Loucy (cell line): Measurements from ENCODE around the gene LRPPRC.

Experiments
- H2AFZ ChIP-seq: fragments of 200-600 bp; sonication (generic); 2 replicates; pipeline ENCODE4 v1.6.0; 2016; ENCODE audit warnings: antibody characterized with exemption, mild to moderate bottlenecking, low read length, moderate library complexity
- H3F3A ChIP-seq: fragments of 200-600 bp; 2 replicates; pipeline ENCODE4 v1.6.0; 2016; ENCODE audit warnings: antibody characterized with exemption, low read depth, mild to moderate bottlenecking
- H3K27me3 ChIP-seq: fragments of 200-600 bp; sonication (generic); 2 replicates; pipeline ENCODE4 v1.6.1; 2014; ENCODE audit warnings: low read length, mild to moderate bottlenecking; ENCODE audit not compliant: insufficient read depth, poor library complexity, severe bottlenecking
- H3K36me3 ChIP-seq: fragments of 200-600 bp; sonication (generic); 2 replicates; pipeline ENCODE4 v1.6.1; 2016; ENCODE audit warnings: low read length; ENCODE audit not compliant: insufficient read depth
- H3K4me1 ChIP-seq: fragments of 200-600 bp; sonication (generic); 2 replicates; pipeline ENCODE4 v1.5.1; 2014; ENCODE audit warnings: low read length, mild to moderate bottlenecking; ENCODE audit not compliant: insufficient read depth, poor library complexity, severe bottlenecking
- H3K4me2 ChIP-seq: fragments of 200-600 bp; sonication (generic); 2 replicates; pipeline ENCODE4 v1.6.0; 2014; ENCODE audit warnings: antibody characterized with exemption, low read length, low read depth, mild to moderate bottlenecking; ENCODE audit not compliant: poor library complexity, severe bottlenecking
- H3K4me3 ChIP-seq: fragments of 200-600 bp; sonication (generic); 2 replicates; pipeline ENCODE4 v1.5.1; 2014; ENCODE audit warnings: low read length, mild to moderate bottlenecking, mixed read lengths; ENCODE audit not compliant: poor library complexity, severe bottlenecking
- H3K79me2 ChIP-seq: fragments of 200-600 bp; sonication (generic); 2 replicates; pipeline ENCODE4 v1.6.1; 2014; ENCODE audit warnings: low read length; ENCODE audit not compliant: insufficient read depth
- H3K9ac ChIP-seq: fragments of 200-600 bp; sonication (generic); 2 replicates; pipeline ENCODE4 v1.6.0; 2014; ENCODE audit warnings: mild to moderate bottlenecking, low read depth, low read length, moderate library complexity; ENCODE audit not compliant: poor library complexity, severe bottlenecking
- H3K9me2 ChIP-seq: fragments of 200-600 bp; sonication (generic); replicated peaks from 2 replicates; pipeline ENCODE4 v1.6.1; 2016; ENCODE audit warnings: low read depth, low read length, mixed read lengths
- H3K9me3 ChIP-seq: fragments of 200-600 bp; sonication (generic); 2 replicates; pipeline ENCODE4 v1.6.1; 2014; ENCODE audit warnings: mild to moderate bottlenecking, antibody characterized with exemption, low read length, low read depth; ENCODE audit not compliant: insufficient read depth
- H4K20me1 ChIP-seq: fragments of 200-600 bp; sonication (generic); 2 replicates; pipeline ENCODE4 v1.6.0; 2014; ENCODE audit warnings: antibody characterized with exemption, low read length, mild to moderate bottlenecking; ENCODE audit not compliant: insufficient read depth, poor library complexity, severe bottlenecking
- CTCF ChIP-seq: fragments of 200-600 bp; sonication (generic); conservative IDR thresholded peaks from 2 replicates; pipeline ENCODE4 v1.5.1; 2014; ENCODE audit warnings: mild to moderate bottlenecking, antibody characterized with exemption, low read length
- EZH2phosphoT487 ChIP-seq: fragments of 200-600 bp; IDR thresholded peaks from 2 replicates; pipeline ENCODE4 v1.6.1; 2018; ENCODE audit warnings: antibody characterized with exemption, mild to moderate bottlenecking, moderate library complexity, borderline replicate concordance

Gene LRPPRC

GRCh38 chr2:43851011-43851980 lies 144.5 kb downstream of the LRPPRC start:
- H3F3A ChIP-seq, result no peaks in the 10 kb centered on the region
- H4K20me1 ChIP-seq, result no peaks in the 10 kb centered on the region
- no peak for TF ChIP-seq CTCF
- no peak for TF ChIP-seq EZH2phosphoT487
- H2AFZ ChIP-seq, result no peak overlapping the region
- no peak overlapping the region for H3K4me3 ChIP-seq
- no peak overlapping the region for H3K9ac ChIP-seq
- no peaks in the 10 kb centered on the region for H3K27me3 ChIP-seq
- H3K9me2 ChIP-seq, result no peaks in the 10 kb centered on the region
- H3K4me2 ChIP-seq, result no peak overlapping the region
- no peaks in the 10 kb centered on the region for H3K36me3 ChIP-seq
- H3K9me3 ChIP-seq, result no peaks in the 10 kb centered on the region
- H3K4me1 ChIP-seq, result no peaks in the 10 kb centered on the region
- H3K79me2 ChIP-seq, result no peaks in the 10 kb centered on the region

GRCh38 chr2:43848214-43848613 lies 147.6 kb downstream of the LRPPRC start:
- Histone ChIP-seq H3K4me1 (no peaks in the 10 kb centered on the region), H4K20me1 (no peaks in the 10 kb centered on the region), H3K9me3 (no peaks in the 10 kb centered on the region), H3F3A (no peaks in the 10 kb centered on the region), H3K9me2 (no peaks in the 10 kb centered on the region), H2AFZ (no peak overlapping the region), H3K27me3 (no peaks in the 10 kb centered on the region), H3K4me2 (no peak overlapping the region), H3K4me3 (no peak overlapping the region), H3K36me3 (no peaks in the 10 kb centered on the region), H3K9ac (no peak overlapping the region), H3K79me2 (no peaks in the 10 kb centered on the region)
- TF ChIP-seq EZH2phosphoT487, result no peak
- TF ChIP-seq CTCF, result no peak

- no peaks in the 10 kb centered on the region for H3K36me3 ChIP-seq
- H3K4me2 ChIP-seq, result no peak overlapping the region
- H3K79me2 ChIP-seq, result no peaks in the 10 kb centered on the region
- TF ChIP-seq CTCF (no peak), EZH2phosphoT487 (no peak)
- no peak overlapping the region for H3K9ac ChIP-seq
- H3K9me3 ChIP-seq, result no peaks in the 10 kb centered on the region
- H3K4me3 ChIP-seq, result no peak overlapping the region
- no peaks in the 10 kb centered on the region for H3K27me3 ChIP-seq
- no peaks in the 10 kb centered on the region for H3F3A ChIP-seq
- no peaks in the 10 kb centered on the region for H4K20me1 ChIP-seq
- no peaks in the 10 kb centered on the region for H3K4me1 ChIP-seq
- H2AFZ ChIP-seq, result no peak overlapping the region; the same call in 1 of the 2 replicates
- no peaks in the 10 kb centered on the region for H3K9me2 ChIP-seq
Measured at GRCh38 chr2:43846140-43846793, 149.5 kb downstream of the LRPPRC start.
